GM23338 (cell line): ENCODE data around the gene GPC6. TPM values are rescaled to one million over a fixed set of nuclear protein-coding genes. Genes with fewer than 3 reads are reported as not detected.

Experiments
- ATAC-seq: fragments of 200-7000 bp; cut with Tn5 transposase; 3 replicates; pipeline ENCODE4 v1.9.1; 2020
- DNase-seq: peaks from one replicate; pipeline ENCODE4 v3.0.0-alpha.2; 2015; ENCODE audit warnings: low spot score
- H2AFZ ChIP-seq: fragments of 200-600 bp; sonication (generic); 2 replicates; pipeline ENCODE4 v1.8.0; 2016; ENCODE audit warnings: antibody characterized with exemption, mild to moderate bottlenecking, moderate library complexity
- H3F3A ChIP-seq: fragments of 200-600 bp; sonication (generic); replicated peaks from 2 replicates; pipeline ENCODE4 v1.8.0; 2017; ENCODE audit warnings: antibody characterized with exemption, mixed run types, low read depth
- H3K27ac ChIP-seq: fragments of 200-600 bp; sonication (generic); 2 replicates; pipeline ENCODE4 v1.6.1; 2016; ENCODE audit warnings: low read depth
- H3K27me3 ChIP-seq: fragments of 200-600 bp; sonication (generic); 2 replicates; pipeline ENCODE4 v1.8.0; 2016; ENCODE audit warnings: mild to moderate bottlenecking, mixed run types, moderate library complexity; ENCODE audit not compliant: insufficient read depth
- H3K36me3 ChIP-seq: fragments of 200-600 bp; sonication (generic); 2 replicates; pipeline ENCODE4 v1.8.0; 2016; ENCODE audit warnings: mild to moderate bottlenecking; ENCODE audit not compliant: insufficient read depth
- H3K4me1 ChIP-seq: fragments of 200-600 bp; sonication (generic); 2 replicates; pipeline ENCODE4 v1.8.0; 2016; ENCODE audit warnings: mild to moderate bottlenecking, moderate library complexity; ENCODE audit not compliant: insufficient read depth
- H3K4me2 ChIP-seq: fragments of 200-600 bp; sonication (generic); 2 replicates; pipeline ENCODE4 v1.7.1; 2017; ENCODE audit warnings: mixed run types
- H3K4me3 ChIP-seq: fragments of 200-600 bp; sonication (generic); 2 replicates; pipeline ENCODE4 v1.6.1; 2016; ENCODE audit warnings: mixed run types
- H3K79me2 ChIP-seq: fragments of 200-600 bp; sonication (generic); replicated peaks from 2 replicates; pipeline ENCODE4 v1.8.0; 2017; ENCODE audit warnings: mild to moderate bottlenecking; ENCODE audit not compliant: insufficient read depth
- H3K9me2 ChIP-seq: fragments of 200-600 bp; sonication (generic); 2 replicates; pipeline ENCODE4 v1.8.0; 2017; ENCODE audit not compliant: insufficient read depth
- H4K20me1 ChIP-seq: fragments of 200-600 bp; sonication (generic); replicated peaks from 2 replicates; pipeline ENCODE4 v1.8.0; 2017; ENCODE audit warnings: mild to moderate bottlenecking; ENCODE audit not compliant: insufficient read depth
- H3K27ac Mint-ChIP-seq: 2 replicates; pipeline ENCODE4 v1.8.0; 2020; ENCODE audit warnings: inconsistent platforms, mild to moderate bottlenecking, moderate library complexity, mixed read lengths
- H3K27me3 Mint-ChIP-seq: 3 replicates; pipeline ENCODE4 v1.8.0; 2022; ENCODE audit warnings: low read depth, mild to moderate bottlenecking, moderate library complexity, mixed read lengths, inconsistent platforms; ENCODE audit not compliant: insufficient read depth, poor library complexity
- H3K36me3 Mint-ChIP-seq: 3 replicates; pipeline ENCODE4 v1.8.0; 2021; ENCODE audit warnings: low read depth, mild to moderate bottlenecking, inconsistent platforms, moderate library complexity, mixed read lengths
- H3K4me1 Mint-ChIP-seq: 3 replicates; pipeline ENCODE4 v1.8.0; 2020; ENCODE audit warnings: mild to moderate bottlenecking, inconsistent platforms, mixed read lengths
- H3K4me3 Mint-ChIP-seq: 3 replicates; pipeline ENCODE4 v1.8.0; 2021; ENCODE audit warnings: moderate library complexity, mild to moderate bottlenecking, inconsistent platforms, mixed read lengths
- H3K9me3 Mint-ChIP-seq: 3 replicates; pipeline ENCODE4 v1.8.0; 2020; ENCODE audit warnings: moderate library complexity, mild to moderate bottlenecking, inconsistent platforms, mixed read lengths
- CREB1 ChIP-seq: fragments of 250-450 bp; sonication (Bioruptor Pico); IDR thresholded peaks from 2 replicates; pipeline ENCODE4 v1.5.0; 2020; ENCODE audit warnings: low read depth, mild to moderate bottlenecking, moderate library complexity
- CTCF ChIP-seq, 2 experiments: fragments of 200-600 bp in 1 of 2; sonication (generic) in 1 of 2; conservative IDR thresholded peaks; 2 replicates each; pipeline versions ENCODE4 v1.5.1 to v1.6.1; 2016 to 2017; ENCODE audit warnings: antibody characterized with exemption in 2 of 2, low read depth in 2 of 2, mild to moderate bottlenecking in 2 of 2, moderate library complexity in 1 of 2
- ETS1 ChIP-seq: IDR thresholded peaks from 2 replicates; pipeline ENCODE4 v1.6.1; 2016; ENCODE audit warnings: antibody characterized with exemption
- EZH2 ChIP-seq: fragments of 200-600 bp; sonication (generic); IDR thresholded peaks from one replicate; pipeline ENCODE4 v1.8.0; 2017; ENCODE audit warnings: antibody characterized with exemption, mild to moderate bottlenecking, low read depth; ENCODE audit not compliant: unreplicated experiment
- EZH2phosphoT487 ChIP-seq: fragments of 200-600 bp; sonication (generic); IDR thresholded peaks from one replicate; pipeline ENCODE4 v1.8.1; 2018; ENCODE audit warnings: antibody characterized with exemption; ENCODE audit not compliant: unreplicated experiment
- JUNB ChIP-seq: IDR thresholded peaks from one replicate; pipeline ENCODE4 v1.6.1; 2016; ENCODE audit warnings: antibody characterized with exemption; ENCODE audit not compliant: unreplicated experiment
- NANOG ChIP-seq: IDR thresholded peaks from 2 replicates; pipeline ENCODE4 v1.6.1; 2016; ENCODE audit warnings: antibody characterized with exemption, borderline replicate concordance
- POLR2AphosphoS5 ChIP-seq: IDR thresholded peaks from 2 replicates; pipeline ENCODE4 v1.6.1; 2016; ENCODE audit warnings: antibody characterized with exemption, low read depth
- REST ChIP-seq: IDR thresholded peaks from one replicate; pipeline ENCODE4 v1.6.1; 2018; ENCODE audit warnings: antibody characterized with exemption; ENCODE audit not compliant: unreplicated experiment
- STAT1 ChIP-seq: IDR thresholded peaks from one replicate; pipeline ENCODE4 v1.6.1; 2016; ENCODE audit warnings: antibody characterized with exemption; ENCODE audit not compliant: unreplicated experiment
- ZNF114 ChIP-seq: fragments of 250-450 bp; sonication (Bioruptor Pico); IDR thresholded peaks from 2 replicates; pipeline ENCODE4 v1.5.0; 2020; ENCODE audit warnings: mild to moderate bottlenecking, moderate library complexity
- ZNF331 ChIP-seq: fragments of 250-450 bp; sonication (Bioruptor Pico); IDR thresholded peaks from 2 replicates; pipeline ENCODE4 v1.5.0; 2020; ENCODE audit warnings: low read depth, mild to moderate bottlenecking, moderate library complexity
- ZNF462 ChIP-seq: fragments of 250-450 bp; sonication (Bioruptor Pico); IDR thresholded peaks from 2 replicates; pipeline ENCODE4 v1.5.0; 2020; ENCODE audit warnings: mild to moderate bottlenecking, moderate library complexity
- polyA plus RNA-seq: library from polyadenylated mRNA; unstranded; fragments of >200 nt; fragmentation: Nextera tagmentation; extraction: Ambion mirVana; gene quantifications from 2 replicates; pipeline ENCODE4 v1.2.1, GENCODE V29; 2016
- total RNA-seq: library from RNA; depleted of rRNA; stranded (reverse); fragments of >200 nt; shearing (Covaris generic); gene quantifications from 2 replicates; pipeline ENCODE4 v1.2.3, GENCODE V29; 2014

GPC6 gene
- total and polyA plus RNA-seq, 2 experiments from 2014 or later = 6.4 to 28.6 TPM

DNA sequence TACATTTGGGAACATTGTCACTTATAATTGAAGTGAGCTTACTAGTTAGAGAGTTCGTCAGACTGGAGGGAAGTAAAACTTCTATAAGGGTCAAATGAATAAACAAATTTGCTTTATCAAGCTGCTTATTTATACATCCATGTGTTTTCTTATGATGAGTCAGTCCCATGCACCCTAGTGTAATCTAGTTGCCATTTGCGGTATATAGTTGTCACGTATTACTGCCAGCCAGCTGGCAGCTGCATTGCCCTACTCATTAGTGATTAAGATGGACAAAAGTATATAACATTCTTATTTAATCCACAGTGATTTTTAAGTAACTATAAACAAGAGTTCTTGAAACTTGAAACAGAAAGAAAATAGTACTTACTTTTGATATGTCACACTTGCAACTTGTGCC is 182.4 kb downstream of the GPC6 start:
- Mint-ChIP-seq H3K36me3 (no peaks in the 10 kb centered on the region), H3K4me1 (peaks cover 5% of the 10 kb centered on the region; the same call in 2 of the 3 replicates), H3K27me3 (no peaks in the 10 kb centered on the region), H3K27ac (no peak overlapping the region), H3K4me3 (no peak overlapping the region), H3K9me3 (no peaks in the 10 kb centered on the region)
- Histone ChIP-seq H3F3A (no peaks in the 10 kb centered on the region), H3K79me2 (peaks cover 6% of the 10 kb centered on the region; the same call in 1 of the 2 replicates), H3K36me3 (no peaks in the 10 kb centered on the region), H3K4me2 (no peak overlapping the region), H3K4me3 (no peak overlapping the region), H3K4me1 (no peaks in the 10 kb centered on the region; the same call in 1 of the 2 replicates), H3K9me2 (no peaks in the 10 kb centered on the region), H3K27ac (no peak overlapping the region), H2AFZ (no peak overlapping the region), H4K20me1 (no peaks in the 10 kb centered on the region), H3K27me3 (no peaks in the 10 kb centered on the region)
- DNase-seq = no peak
- TF ChIP-seq EZH2phosphoT487 (no peak), CREB1 (no peak), ZNF114 (CRISPR knock-in tag) (no peak), REST (no peak), POLR2AphosphoS5 (no peak), ETS1 (no peak), ZNF462 (CRISPR knock-in tag) (no peak), NANOG (no peak), STAT1 (no peak), ZNF331 (no peak), CTCF (conservative IDR thresholded peaks at IDR 0.05; ENCODE audit: low read depth in 2 of 2) (no peak), JUNB (no peak), EZH2 (no peak)
- no peak for ATAC-seq
